Measurements from ENCODE around the gene ATRIP. TPM values are rescaled to one million over a fixed set of nuclear protein-coding genes. Genes with fewer than 3 reads are reported as not detected.

Gene ATRIP
- total and polyA plus RNA-seq, 2 donors from 2014 or later = 5.4 to 6.7 TPM

DNA sequence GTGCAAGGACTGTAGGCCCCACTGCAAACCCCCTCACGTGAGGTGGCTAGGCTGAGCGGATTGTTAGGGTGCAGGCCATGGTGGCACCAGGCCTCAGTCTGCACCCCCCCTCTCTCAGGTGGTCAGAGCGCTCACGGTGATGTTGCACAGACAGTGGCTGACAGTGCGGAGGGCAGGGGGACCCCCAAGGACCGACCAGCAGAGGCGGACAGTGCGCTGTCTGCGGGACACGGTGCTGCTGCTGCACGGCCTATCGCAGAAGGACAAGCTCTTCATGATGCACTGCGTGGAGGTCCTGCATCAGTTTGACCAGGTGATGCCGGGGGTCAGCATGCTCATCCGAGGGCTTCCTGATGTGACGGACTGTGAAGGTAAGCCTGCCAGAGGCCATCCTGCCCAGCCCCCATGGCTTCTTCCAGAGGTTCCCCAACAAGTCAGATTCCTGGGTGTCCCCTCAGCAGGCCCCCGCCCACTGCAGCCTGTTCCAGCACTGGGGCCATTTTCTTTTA lies 18.2 kb downstream of the ATRIP start:
- no peak for TF ChIP-seq CTCF (IDR thresholded peaks at IDR 0.05; ENCODE audit: borderline replicate concordance, extremely low read depth, insufficient read depth)
- H3K4me1 ChIP-seq (ENCODE audit: control insufficient read depth in 2 of 3, insufficient read depth in 2 of 3, low read depth in 1 of 3, low read length in 3 of 3) = peaks cover 0 to 36% (median 23%) of the 10 kb centered on the region in 3 donors
- H3K9me3 ChIP-seq (ENCODE audit: control insufficient read depth in 2 of 3, insufficient read depth in 1 of 3, low read length in 3 of 3) = no peaks in the 10 kb centered on the region
- H3K9ac ChIP-seq (ENCODE audit: low read length in 3 of 3) = peak overlapping the region in 1 of 3 donors; percentile 80
- H3K4me3 ChIP-seq (ENCODE audit: low read length in 3 of 3) = no peak overlapping the region
- H3K36me3 ChIP-seq (ENCODE audit: control insufficient read depth in 2 of 3, insufficient read depth in 3 of 3, low read length in 3 of 3) = peaks cover 0 to 25% (median 16%) of the 10 kb centered on the region in 3 donors
- intact Hi-C loops (cut with DNase I) = loop anchor here (5.0 kb wide), 2 partner anchors 38 to 83 kb away; partner anchors contain the start of gene SHISA5
- peak overlapping the region; percentile 89 to 100 for H3K27ac ChIP-seq (ENCODE audit: low read depth in 2 of 2, low read length in 2 of 2)
- peak in 2 of 5 donors; percentile 70 to 79 for DNase-seq
- FAIRE-seq = no peak
- H3K27me3 ChIP-seq (ENCODE audit: control insufficient read depth, insufficient read depth, low read length) = no peaks in the 10 kb centered on the region

- Histone ChIP-seq H3K36me3 (ENCODE audit: control insufficient read depth in 2 of 3, insufficient read depth in 3 of 3, low read length in 3 of 3) (peaks cover 0 to 21% (median 13%) of the 10 kb centered on the region in 3 donors), H3K27ac (ENCODE audit: low read depth in 2 of 2, low read length in 2 of 2) (peak overlapping the region; percentile 89 to 100), H3K4me1 (ENCODE audit: control insufficient read depth in 2 of 3, insufficient read depth in 2 of 3, low read depth in 1 of 3, low read length in 3 of 3) (peaks cover 0 to 39% (median 23%) of the 10 kb centered on the region in 3 donors), H3K4me3 (ENCODE audit: low read length in 3 of 3) (no peak overlapping the region), H3K9ac (ENCODE audit: low read length in 3 of 3) (peak overlapping the region in 2 of 3 donors; percentile 54 to 80), H3K9me3 (ENCODE audit: control insufficient read depth in 2 of 3, insufficient read depth in 1 of 3, low read length in 3 of 3) (no peaks in the 10 kb centered on the region), H3K27me3 (ENCODE audit: control insufficient read depth, insufficient read depth, low read length) (no peaks in the 10 kb centered on the region)
- no peak for TF ChIP-seq CTCF (IDR thresholded peaks at IDR 0.05; ENCODE audit: borderline replicate concordance, extremely low read depth, insufficient read depth)
- FAIRE-seq (no peak), DNase-seq (no peak)
- intact Hi-C loops (cut with DNase I) = loop anchor here (5.0 kb wide), 1 partner anchor 37 kb away; the partner anchor contains the start of gene SHISA5
Measured at GRCh38 chr3:48465237-48465530, 18.6 kb downstream of the ATRIP start.

DNA sequence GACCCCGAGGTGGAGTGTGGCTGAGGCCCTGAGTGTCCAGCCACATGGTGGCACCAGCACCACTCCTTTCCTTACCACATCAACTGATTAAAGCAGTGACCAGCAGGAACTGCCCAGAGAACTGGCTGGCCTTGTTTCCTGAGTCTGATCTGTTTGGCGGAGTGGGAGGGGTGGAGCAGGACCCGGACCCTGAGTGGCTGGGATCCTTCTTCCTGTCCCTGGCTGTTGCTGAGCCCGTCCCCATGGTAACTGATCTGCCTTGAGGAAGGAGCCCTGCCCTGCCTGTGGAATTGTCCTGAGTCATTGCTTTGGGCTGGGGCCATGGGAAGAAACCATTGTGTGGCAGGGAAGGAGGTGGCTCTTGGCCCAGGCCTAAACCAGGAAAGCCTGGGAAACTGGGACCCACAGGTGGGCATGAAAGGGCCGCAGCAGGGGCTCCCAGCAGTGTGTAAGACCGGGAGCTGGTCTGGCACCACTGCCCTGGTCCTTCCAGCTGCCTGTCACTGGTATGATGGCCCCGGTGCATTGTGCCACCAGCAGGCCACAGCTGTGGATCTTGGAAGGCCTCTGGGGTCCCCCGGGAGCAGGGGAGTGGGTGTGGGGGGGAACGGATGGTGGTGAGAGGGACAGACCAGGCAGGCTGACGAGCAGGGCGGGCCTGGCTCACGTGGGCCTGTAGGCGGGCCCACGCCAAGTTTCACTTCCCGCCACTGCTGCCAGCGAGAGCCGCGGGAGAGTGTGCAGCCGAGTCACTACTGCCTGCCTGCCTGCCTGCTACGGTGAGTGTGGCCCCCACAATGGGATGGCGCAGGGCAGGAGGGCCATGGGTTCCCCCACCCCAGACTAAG lies 19.2 kb downstream of the ATRIP start:
- no peaks in the 10 kb centered on the region for H3K9me3 ChIP-seq (ENCODE audit: control insufficient read depth in 2 of 3, insufficient read depth in 1 of 3, low read length in 3 of 3)
- peak; percentile 92 for TF ChIP-seq CTCF (IDR thresholded peaks at IDR 0.05; ENCODE audit: borderline replicate concordance, extremely low read depth, insufficient read depth)
- intact Hi-C loops (cut with DNase I) = loop anchor here (5.0 kb wide), 1 partner anchor 37 kb away; the partner anchor contains the start of gene SHISA5
- peak overlapping the region; percentile 45 to 84 (median 80) for H3K4me3 ChIP-seq (ENCODE audit: low read length in 3 of 3)
- H3K9ac ChIP-seq (ENCODE audit: low read length in 3 of 3) = peak overlapping the region; percentile 20 to 88 (median 80)
- no peaks in the 10 kb centered on the region for H3K27me3 ChIP-seq (ENCODE audit: control insufficient read depth, insufficient read depth, low read length)
- H3K27ac ChIP-seq (ENCODE audit: low read depth in 2 of 2, low read length in 2 of 2) = peak overlapping the region; percentile 99 to 100
- peaks cover 0 to 15% (median 9%) of the 10 kb centered on the region in 3 donors for H3K36me3 ChIP-seq (ENCODE audit: control insufficient read depth in 2 of 3, insufficient read depth in 3 of 3, low read length in 3 of 3)
- DNase-seq = peak; percentile 98 to 100 (median 99)
- peaks cover 0 to 43% (median 23%) of the 10 kb centered on the region in 3 donors for H3K4me1 ChIP-seq (ENCODE audit: control insufficient read depth in 2 of 3, insufficient read depth in 2 of 3, low read depth in 1 of 3, low read length in 3 of 3)
- FAIRE-seq = peak; percentile 99
